Transverse colon (tissue), 4 donors: ENCODE measurements around the gene SLC11A1. TPM values are rescaled to one million over a fixed set of nuclear protein-coding genes. Genes with fewer than 3 reads are reported as not detected.

Experiments
- DNase-seq: peaks from one replicate; pipeline ENCODE4 v3.0.0-alpha.2; 2019
- H3K27ac ChIP-seq, 4 donors: fragments of 200-600 bp; sonication (generic); 2 replicates each; pipeline ENCODE4 v1.5.1; 2016 to 2018; ENCODE audit warnings: inconsistent platforms in 4 of 4
- H3K27me3 ChIP-seq: fragments of 200-600 bp; sonication (generic); 2 replicates; pipeline ENCODE4 v1.5.1; 2017; ENCODE audit warnings: inconsistent platforms
- H3K36me3 ChIP-seq, 4 donors: fragments of 200-600 bp; sonication (generic); 2 replicates each; pipeline ENCODE4 v1.5.1; 2017 to 2019; ENCODE audit warnings: inconsistent platforms in 4 of 4
- H3K4me1 ChIP-seq, 4 donors: fragments of 200-600 bp; sonication (generic); 2 replicates each; pipeline ENCODE4 v1.5.1; 2017 to 2020; ENCODE audit warnings: inconsistent platforms in 4 of 4
- H3K4me3 ChIP-seq, 4 donors: fragments of 200-600 bp; sonication (generic); 1 replicate in 1 of 4; 2 replicates in 3 of 4; pipeline versions ENCODE4 v1.5.1 to v1.6.1; 2017 to 2019; ENCODE audit warnings: inconsistent platforms in 4 of 4
- H3K9me3 ChIP-seq, 2 donors: fragments of 200-600 bp; sonication (generic); 2 replicates each; pipeline ENCODE4 v1.5.1; 2017 to 2019; ENCODE audit warnings: inconsistent platforms in 2 of 2
- CTCF ChIP-seq, 5 experiments: fragments of 200-600 bp in 3 of 5; fragments of 450-650 bp in 2 of 5; sonication (generic) in 3 of 5; IDR thresholded peaks; 1 replicate in 2 of 5; 2 replicates in 3 of 5; pipeline ENCODE4 v1.5.1; 2016 to 2017; ENCODE audit warnings: antibody characterized with exemption in 5 of 5, inconsistent platforms in 3 of 5, mild to moderate bottlenecking in 2 of 5, moderate library complexity in 1 of 5
- EP300 ChIP-seq: sonication (generic); formaldehyde crosslinking; IDR thresholded peaks from one replicate; pipeline ENCODE4 v1.6.1; 2017; ENCODE audit warnings: antibody characterized with exemption, low read depth
- POLR2A ChIP-seq: fragments of 450-650 bp; IDR thresholded peaks from one replicate; pipeline ENCODE4 v1.6.1; 2016; ENCODE audit warnings: antibody characterized with exemption, mild to moderate bottlenecking, moderate library complexity
- POLR2AphosphoS5 ChIP-seq, 3 donors: sonication (generic); formaldehyde crosslinking; IDR thresholded peaks; one replicate each; pipeline ENCODE4 v1.6.1; 2016; ENCODE audit warnings: antibody characterized with exemption in 3 of 3
- WGBS, 2 donors: methylation state at CpG; one replicate each; pipeline ENCODE4 v1.1.5; 2018; ENCODE audit warnings: low coverage in 1 of 2; 5-methylcytosine and 5-hydroxymethylcytosine counted together
- in situ Hi-C, 4 donors: fragments of 200-750 bp; cut with MboI; loops; one replicate each; pipeline versions ENCODE4 v1.15.0 to v1.15.1; 2017; ENCODE audit warnings: low sequenced_read_pairs in 3 of 4, low pct_ligation_motif_present in 1 of 4, low pct_unique_long_range_greater_than_20kb in 1 of 4
- intact Hi-C: fragments of 100-400 bp; cut with DNase I; formaldehyde crosslinking; loops from one replicate; pipeline ENCODE4 v1.15.1; 2023; ENCODE audit warnings: low total_unique reads
- total RNA-seq, 4 donors: library from RNA; depleted of rRNA; stranded (reverse); fragments of >200 nt; gene quantifications; one replicate each; pipeline ENCODE4 v1.1.0, GENCODE V29; 2016

The SLC11A1 gene
- total RNA-seq, 4 donors from 2014 or later = 2.6 to 8.4 (median 6.3) TPM

- TF ChIP-seq POLR2A (peak; percentile 18), EP300 (no peak), CTCF (IDR thresholded peaks at IDR 0.05) (no peak), POLR2AphosphoS5 (IDR thresholded peaks at IDR 0.05) (no peak)
- in situ Hi-C loops = loop anchor here in 3 of 4 donors (10.0 to 25.0 kb wide), 3 partner anchors 102 to 210 kb away; partner anchors contain the start of gene TMBIM1 (in 3 of the 3)
- 0 to 1% methylated on average over 5 to 27 of the region's 27 CpGs for WGBS, 2 donors
- intact Hi-C loops = loop anchor here (1.0 kb wide), 1 partner anchor 126 kb away; no protein-coding TSS in a partner anchor
- Histone ChIP-seq H3K9me3 (no peaks in the 10 kb centered on the region), H3K36me3 (peaks cover 0 to under 1% (median 0%) of the 10 kb centered on the region in 4 donors), H3K27ac (peak overlapping the region; percentile 99 to 100 (median 100)), H3K27me3 (no peaks in the 10 kb centered on the region), H3K4me3 (peak overlapping the region; percentile 74 to 98 (median 88)), H3K4me1 (peaks cover 13 to 53% (median 43%) of the 10 kb centered on the region in 4 donors)
- peak; percentile 85 for DNase-seq
These were observed 14.8 kb downstream of the SLC11A1 start for GRCh38 chr2:218396688-218397462.

GRCh38 chr2:218397463-218397819, 15.4 kb downstream of the SLC11A1 start:
- 2 to 4% methylated on average over 10 to 12 of the region's 12 CpGs for WGBS, 2 donors
- H3K36me3 ChIP-seq = peaks cover 0 to 4% (median 2%) of the 10 kb centered on the region in 4 donors
- peak overlapping the region; percentile 99 to 100 (median 100) for H3K27ac ChIP-seq
- intact Hi-C loops (no loop called here), in situ Hi-C loops (loop anchor here in 3 of 4 donors (10.0 to 25.0 kb wide), 3 partner anchors 103 to 210 kb away; partner anchors contain the start of gene TMBIM1 (in 3 of the 3))
- no peak for DNase-seq
- peak overlapping the region; percentile 74 to 98 (median 88) for H3K4me3 ChIP-seq
- H3K4me1 ChIP-seq = peaks cover 17 to 55% (median 48%) of the 10 kb centered on the region in 4 donors
- TF ChIP-seq EP300 (no peak), POLR2AphosphoS5 (IDR thresholded peaks at IDR 0.05) (peak in 1 of 3 donors; percentile 71)
- no peaks in the 10 kb centered on the region for H3K27me3 ChIP-seq
- H3K9me3 ChIP-seq = no peaks in the 10 kb centered on the region

GRCh38 chr2:218397820-218398436, 15.9 kb downstream of the SLC11A1 start:
- in situ Hi-C loops (loop anchor here in 3 of 4 donors (10.0 to 25.0 kb wide), 3 partner anchors 103 to 211 kb away; partner anchors contain the start of gene TMBIM1 (in 3 of the 3)), intact Hi-C loops (no loop called here)
- Histone ChIP-seq H3K36me3 (peaks cover 0 to 9% (median 3%) of the 10 kb centered on the region in 4 donors), H3K4me3 (peak overlapping the region; percentile 30 to 98 (median 88)), H3K27me3 (no peaks in the 10 kb centered on the region), H3K4me1 (peaks cover 17 to 59% (median 49%) of the 10 kb centered on the region in 4 donors), H3K27ac (peak overlapping the region; percentile 99 to 100 (median 100)), H3K9me3 (no peaks in the 10 kb centered on the region)
- DNase-seq = peak; percentile 82
- TF ChIP-seq POLR2AphosphoS5 (IDR thresholded peaks at IDR 0.05) (peak in 2 of 3 donors; percentile 31 to 72), EP300 (no peak), POLR2A (peak; percentile 76), CTCF (IDR thresholded peaks at IDR 0.05) (no peak)
- WGBS, 2 donors = 0 to 1% methylated on average over 1 to 35 of the region's 35 CpGs

GRCh38 chr2:218398437-218399390, 16.6 kb downstream of the SLC11A1 start:
- 1% methylated on average over 86 of the region's 95 CpGs; no CpG with 5 or more reads in 1 of the 2 donors for WGBS, 2 donors
- intact Hi-C loops (no loop called here), in situ Hi-C loops (loop anchor here in 3 of 4 donors (10.0 to 25.0 kb wide), 3 partner anchors 104 to 211 kb away; partner anchors contain the start of gene TMBIM1 (in 3 of the 3))
- TF ChIP-seq CTCF (IDR thresholded peaks at IDR 0.05) (no peak), EP300 (no peak), POLR2AphosphoS5 (IDR thresholded peaks at IDR 0.05) (peak in 2 of 3 donors; percentile 4 to 39), POLR2A (no peak)
- peak; percentile 87 for DNase-seq
- H3K36me3 ChIP-seq = peaks cover 0 to 17% (median 3%) of the 10 kb centered on the region in 4 donors
- H3K27ac ChIP-seq = peak overlapping the region; percentile 99 to 100 (median 100)
- H3K9me3 ChIP-seq = no peaks in the 10 kb centered on the region
- H3K27me3 ChIP-seq = no peaks in the 10 kb centered on the region
- peak overlapping the region; percentile 30 to 98 (median 88) for H3K4me3 ChIP-seq
- H3K4me1 ChIP-seq = peaks cover 17 to 59% (median 49%) of the 10 kb centered on the region in 4 donors
